B cell (primary cell): ENCODE results near the gene DPH7. TPM values are rescaled to one million over a fixed set of nuclear protein-coding genes. Genes with fewer than 3 reads are reported as not detected.

Source experiments
- ATAC-seq: fragments of 200-7000 bp; cut with Tn5 transposase; one replicate; pipeline ENCODE4 v1.10.0; 2021; ENCODE audit warnings: low read depth, mild to moderate bottlenecking, moderate number of reproducible peaks, moderate library complexity
- CTCF ChIA-PET: fragments of 350-600 bp; sonication (Branson Sonifier 250); formaldehyde crosslinking; loops from one replicate; lab custom pipeline; 2021; ENCODE audit warnings: antibody characterized with exemption, inconsistent platforms; lab: Charles Lee
- POLR2A ChIA-PET: fragments of 350-600 bp; sonication (Branson Sonifier 250); formaldehyde crosslinking; loops from one replicate; lab custom pipeline; 2021; ENCODE audit warnings: antibody characterized with exemption; lab: Charles Lee
- DNase-seq: peaks from one replicate; pipeline ENCODE4 v3.0.0; 2013
- H2AFZ ChIP-seq: 2 replicates; pipeline ENCODE4 v1.6.1; 2012; ENCODE audit warnings: mild to moderate bottlenecking, low read depth, low read length; ENCODE audit not compliant: insufficient read depth, poor library complexity, severe bottlenecking
- H3K27ac ChIP-seq, 2 donors: 1 replicate in 1 of 2; 2 replicates in 1 of 2; pipeline ENCODE4 v1.5.1; 2012 to 2013; ENCODE audit warnings: low read length in 2 of 2, mild to moderate bottlenecking in 2 of 2, moderate library complexity in 1 of 2
- H3K27me3 ChIP-seq, 4 experiments: fragments of 200-600 bp in 1 of 4; sonication (generic) in 1 of 4; replicated peaks in 1 of 4; 1 replicate in 2 of 4; 2 replicates in 2 of 4; pipeline versions ENCODE4 v1.6.1 to v1.7.0; 2013 to 2016; ENCODE audit warnings: low read length in 3 of 4, mild to moderate bottlenecking in 2 of 4, mixed read lengths in 1 of 4, moderate library complexity in 1 of 4; ENCODE audit not compliant: insufficient read depth in 4 of 4, control insufficient read depth in 3 of 4; ENCODE audit errors: control extremely low read depth in 1 of 4
- H3K36me3 ChIP-seq, 2 experiments: replicated peaks in 1 of 2; 1 replicate in 1 of 2; 2 replicates in 1 of 2; pipeline versions ENCODE4 v1.6.1 to v1.7.1; 2013; ENCODE audit warnings: low read length in 1 of 2; ENCODE audit not compliant: insufficient read depth in 2 of 2, control insufficient read depth in 1 of 2; ENCODE audit errors: control extremely low read depth in 1 of 2, extremely low read depth in 1 of 2
- H3K4me1 ChIP-seq, 2 donors: fragments of 200-600 bp in 1 of 2; sonication (generic) in 1 of 2; 1 replicate in 1 of 2; 2 replicates in 1 of 2; pipeline versions ENCODE4 v1.5.1 to v1.6.1; 2013 to 2017; ENCODE audit warnings: low read length in 2 of 2; ENCODE audit not compliant: control insufficient read depth in 2 of 2, insufficient read depth in 2 of 2
- H3K4me2 ChIP-seq: replicated peaks from 2 replicates; pipeline ENCODE3; 2012; ENCODE audit warnings: mild to moderate bottlenecking, low read depth, low read length; ENCODE audit not compliant: poor library complexity, severe bottlenecking
- H3K4me3 ChIP-seq, 5 experiments: fragments of 200-600 bp in 1 of 5; sonication (generic) in 1 of 5; 1 replicate in 3 of 5; 2 replicates in 2 of 5; pipeline versions ENCODE4 v1.5.1 to v1.7.0; 2011 to 2016; ENCODE audit warnings: low read length in 4 of 5, mild to moderate bottlenecking in 4 of 5, low read depth in 2 of 5, control low read depth in 1 of 5, moderate library complexity in 1 of 5; ENCODE audit not compliant: insufficient read depth in 1 of 5; ENCODE audit errors: control extremely low read depth in 1 of 5, extremely low read depth in 1 of 5
- H3K79me2 ChIP-seq: fragments of 200-600 bp; sonication (generic); one replicate; pipeline ENCODE4 v1.6.0; 2016; ENCODE audit warnings: low read length; ENCODE audit not compliant: control insufficient read depth, insufficient read depth
- H3K9ac ChIP-seq: fragments of 200-600 bp; sonication (generic); 2 replicates; pipeline ENCODE4 v1.6.1; 2017; ENCODE audit warnings: mild to moderate bottlenecking, low read length, moderate library complexity
- H3K9me3 ChIP-seq, 3 donors: one replicate each; pipeline versions ENCODE4 v1.6.1 to v1.7.1; 2013; ENCODE audit warnings: low read length in 2 of 3; ENCODE audit not compliant: control insufficient read depth in 2 of 3, insufficient read depth in 1 of 3; ENCODE audit errors: control extremely low read depth in 1 of 3
- H4K20me1 ChIP-seq: 2 replicates; pipeline ENCODE4 v1.6.0; 2012; ENCODE audit warnings: mild to moderate bottlenecking, low read length; ENCODE audit not compliant: insufficient read depth, control insufficient read depth, poor library complexity, severe bottlenecking
- H3K27ac Mint-ChIP-seq: one replicate; pipeline ENCODE4 v1.8.0; 2021; ENCODE audit warnings: mixed read lengths
- H3K27me3 Mint-ChIP-seq: one replicate; pipeline ENCODE4 v1.8.0; 2021; ENCODE audit warnings: mixed read lengths
- H3K4me1 Mint-ChIP-seq: one replicate; pipeline ENCODE4 v1.8.0; 2021; ENCODE audit warnings: mixed read lengths
- H3K4me3 Mint-ChIP-seq: one replicate; pipeline ENCODE4 v1.8.0; 2021; ENCODE audit warnings: mixed read lengths
- H3K9me3 Mint-ChIP-seq: one replicate; pipeline ENCODE4 v1.8.0; 2022; ENCODE audit warnings: mixed read lengths; ENCODE audit not compliant: insufficient read depth
- CTCF ChIP-seq: fragments of 200-600 bp; IDR thresholded peaks from one replicate; pipeline ENCODE4 v1.8.0; 2022; ENCODE audit warnings: antibody characterized with exemption, mild to moderate bottlenecking
- EZH2 ChIP-seq: IDR thresholded peaks from 2 replicates; pipeline ENCODE4 v1.6.1; 2012; ENCODE audit warnings: borderline replicate concordance, low read depth, mild to moderate bottlenecking, moderate library complexity, low read length; ENCODE audit not compliant: insufficient read depth, poor library complexity, severe bottlenecking
- WGBS: methylation state at CpG from one replicate; pipeline ENCODE4 v1.1.5; 2013; ENCODE audit warnings: missing lambda C conversion rate; ENCODE audit not compliant: insufficient coverage; 5-methylcytosine and 5-hydroxymethylcytosine counted together
- intact Hi-C: fragments of 100-400 bp; cut with micrococcal nuclease; formaldehyde crosslinking; loops from one replicate; pipeline ENCODE4 v1.10.0; 2022
- polyA plus RNA-seq: library from polyadenylated mRNA; depleted of rRNA; stranded (reverse); fragments of >200 nt; gene quantifications from 2 replicates; pipeline ENCODE4 v1.2.3, GENCODE V29; 2012
- total RNA-seq, 2 donors: library from RNA; stranded (reverse); fragments of 120-200 nt in 1 of 2; gene quantifications; 1 replicate in 1 of 2; 2 replicates in 1 of 2; pipeline versions ENCODE4 v1.2.3 to v1.2.4, GENCODE V29; 2013 to 2022

DPH7 gene
- total and polyA plus RNA-seq, 2 donors (not counting 1 experiment from before 2014, with no cell fraction given): 64.7 to 93.8 TPM

GRCh38 chr9:137544176-137544760, 34.5 kb downstream of the DPH7 start:
- no peak overlapping the region for H3K9ac ChIP-seq
- no peak for ATAC-seq
- Mint-ChIP-seq H3K9me3 (no peaks in the 10 kb centered on the region), H3K27me3 (no peaks in the 10 kb centered on the region), H3K4me1 (peaks cover 23% of the 10 kb centered on the region), H3K27ac (no peak overlapping the region), H3K4me3 (no peak overlapping the region)
- H2AFZ ChIP-seq: no peak overlapping the region
- no peak for TF ChIP-seq CTCF
- TF ChIP-seq EZH2: no peak
- H3K79me2 ChIP-seq: peaks cover 40% of the 10 kb centered on the region
- peaks cover 0 to 21% of the 10 kb centered on the region in 2 experiments for H3K36me3 ChIP-seq
- WGBS: 93% methylated on average over 8 of the region's 12 CpGs
- H3K9me3 ChIP-seq: peaks cover 0 to 10% (median 0%) of the 10 kb centered on the region in 3 donors
- H3K27me3 ChIP-seq: no peaks in the 10 kb centered on the region
- POLR2A ChIA-PET: no interaction called here
- H3K4me3 ChIP-seq: no peak overlapping the region
- no peak for DNase-seq
- peaks cover 16 to 33% of the 10 kb centered on the region in 2 donors for H3K4me1 ChIP-seq
- intact Hi-C loops: no loop called here
- no peak overlapping the region for H3K27ac ChIP-seq
- H3K4me2 ChIP-seq: no peak overlapping the region
- peaks cover 18% of the 10 kb centered on the region for H4K20me1 ChIP-seq
- CTCF ChIA-PET: no interaction called here

GRCh38 chr9:137543237-137543963, 35.3 kb downstream of the DPH7 start:
- ChIA-PET CTCF (no interaction called here), POLR2A (no interaction called here)
- Histone ChIP-seq H3K4me2 (no peak overlapping the region), H3K27me3 (no peaks in the 10 kb centered on the region), H3K9me3 (peaks cover 0 to 5% (median 0%) of the 10 kb centered on the region in 3 donors), H3K4me3 (no peak overlapping the region), H4K20me1 (peaks cover 18% of the 10 kb centered on the region), H3K27ac (no peak overlapping the region), H2AFZ (no peak overlapping the region), H3K9ac (no peak overlapping the region), H3K79me2 (peaks cover 40% of the 10 kb centered on the region), H3K36me3 (peaks cover 0 to 21% of the 10 kb centered on the region in 2 experiments), H3K4me1 (peaks cover 8 to 25% of the 10 kb centered on the region in 2 donors)
- 94% methylated on average over 25 of the region's 25 CpGs for WGBS
- DNase-seq (no peak), ATAC-seq (no peak)
- H3K4me3 Mint-ChIP-seq: no peak overlapping the region
- intact Hi-C loops: no loop called here
- H3K27ac Mint-ChIP-seq: no peak overlapping the region
- H3K9me3 Mint-ChIP-seq: no peaks in the 10 kb centered on the region
- peaks cover 16% of the 10 kb centered on the region for H3K4me1 Mint-ChIP-seq
- H3K27me3 Mint-ChIP-seq: no peaks in the 10 kb centered on the region
- TF ChIP-seq EZH2: no peak
- TF ChIP-seq CTCF: no peak
